Dendritic cell treated with granulocyte-macrophage colony-stimulating factor and Interleukin-4, amounts not matched to agents 40 ng/mL and 50 ng/mL, for 4 days (primary cell): ENCODE measurements around the gene SULF2.

Source experiments
- H3K27ac Mint-ChIP-seq: one replicate; pipeline ENCODE4 v1.8.0; 2022; ENCODE audit warnings: mild to moderate bottlenecking, mixed read lengths
- H3K27me3 Mint-ChIP-seq: one replicate; pipeline ENCODE4 v1.8.0; 2022; ENCODE audit warnings: mild to moderate bottlenecking, mixed read lengths
- H3K36me3 Mint-ChIP-seq: one replicate; pipeline ENCODE4 v1.8.0; 2022; ENCODE audit warnings: low read depth, mixed read lengths
- H3K4me1 Mint-ChIP-seq: one replicate; pipeline ENCODE4 v1.8.0; 2022; ENCODE audit warnings: low read depth, mixed read lengths
- H3K4me3 Mint-ChIP-seq: one replicate; pipeline ENCODE4 v1.8.0; 2022; ENCODE audit warnings: mild to moderate bottlenecking, moderate library complexity, mixed read lengths
- H3K9me3 Mint-ChIP-seq: one replicate; pipeline ENCODE4 v1.8.0; 2022; ENCODE audit warnings: mixed read lengths
- intact Hi-C: fragments of 100-400 bp; cut with micrococcal nuclease; formaldehyde crosslinking; loops from one replicate; pipeline ENCODE4 v1.15.0; 2022

Gene SULF2

GRCh38 chr20:47674686-47675085 lies 110.6 kb downstream of the SULF2 start:
- intact Hi-C loops = loop anchor here (5.0 kb wide), 1 partner anchor 948 kb away; no protein-coding TSS in a partner anchor
- Mint-ChIP-seq H3K4me1 (peaks cover 21% of the 10 kb centered on the region), H3K27me3 (no peaks in the 10 kb centered on the region), H3K4me3 (no peak overlapping the region), H3K27ac (no peak overlapping the region), H3K9me3 (no peaks in the 10 kb centered on the region), H3K36me3 (peaks cover 100% of the 10 kb centered on the region)

GRCh38 chr20:47674145-47674544 lies 111.1 kb downstream of the SULF2 start:
- Mint-ChIP-seq H3K4me3 (no peak overlapping the region), H3K36me3 (peaks cover 100% of the 10 kb centered on the region), H3K9me3 (no peaks in the 10 kb centered on the region), H3K27ac (no peak overlapping the region), H3K27me3 (no peaks in the 10 kb centered on the region), H3K4me1 (peaks cover 17% of the 10 kb centered on the region)
- intact Hi-C loops = no loop called here

- Mint-ChIP-seq H3K27ac (no peak overlapping the region), H3K4me1 (peaks cover 17% of the 10 kb centered on the region), H3K36me3 (peaks cover 100% of the 10 kb centered on the region), H3K27me3 (no peaks in the 10 kb centered on the region), H3K9me3 (no peaks in the 10 kb centered on the region), H3K4me3 (no peak overlapping the region)
- intact Hi-C loops = no loop called here
These were observed 111.7 kb downstream of the SULF2 start for GRCh38 chr20:47673671-47673955.

- H3K27me3 Mint-ChIP-seq = no peaks in the 10 kb centered on the region
- peak overlapping the region; percentile 3 for H3K27ac Mint-ChIP-seq
- H3K36me3 Mint-ChIP-seq = peaks cover 100% of the 10 kb centered on the region
- no peak overlapping the region for H3K4me3 Mint-ChIP-seq
- H3K9me3 Mint-ChIP-seq = no peaks in the 10 kb centered on the region
- peaks cover 14% of the 10 kb centered on the region for H3K4me1 Mint-ChIP-seq
- intact Hi-C loops = no loop called here
These were observed 112.2 kb downstream of the SULF2 start for GRCh38 chr20:47672886-47673670.

GRCh38 chr20:47672166-47672565 lies 113.1 kb downstream of the SULF2 start:
- Mint-ChIP-seq H3K4me3 (no peak overlapping the region), H3K4me1 (peaks cover 14% of the 10 kb centered on the region), H3K9me3 (no peaks in the 10 kb centered on the region), H3K27ac (peak overlapping the region; percentile 3), H3K27me3 (no peaks in the 10 kb centered on the region), H3K36me3 (peaks cover 100% of the 10 kb centered on the region)
- intact Hi-C loops = no loop called here

GRCh38 chr20:47670913-47671312 lies 114.4 kb downstream of the SULF2 start:
- Mint-ChIP-seq H3K27ac (peak overlapping the region; percentile 23), H3K9me3 (no peaks in the 10 kb centered on the region), H3K4me1 (peaks cover 20% of the 10 kb centered on the region), H3K4me3 (no peak overlapping the region), H3K36me3 (peaks cover 100% of the 10 kb centered on the region), H3K27me3 (no peaks in the 10 kb centered on the region)
- intact Hi-C loops = no loop called here

GRCh38 chr20:47669927-47670890 lies 115.1 kb downstream of the SULF2 start:
- no peak overlapping the region for H3K27ac Mint-ChIP-seq
- no peaks in the 10 kb centered on the region for H3K27me3 Mint-ChIP-seq
- no peak overlapping the region for H3K4me3 Mint-ChIP-seq
- peaks cover 24% of the 10 kb centered on the region for H3K4me1 Mint-ChIP-seq
- peaks cover 100% of the 10 kb centered on the region for H3K36me3 Mint-ChIP-seq
- no peaks in the 10 kb centered on the region for H3K9me3 Mint-ChIP-seq
- intact Hi-C loops = no loop called here

GRCh38 chr20:47669489-47669888 lies 115.8 kb downstream of the SULF2 start:
- Mint-ChIP-seq H3K27me3 (no peaks in the 10 kb centered on the region), H3K27ac (no peak overlapping the region), H3K36me3 (peaks cover 100% of the 10 kb centered on the region), H3K4me1 (peaks cover 30% of the 10 kb centered on the region), H3K9me3 (no peaks in the 10 kb centered on the region), H3K4me3 (no peak overlapping the region)
- intact Hi-C loops = no loop called here

GRCh38 chr20:47669152-47669425 lies 116.2 kb downstream of the SULF2 start:
- peaks cover 34% of the 10 kb centered on the region for H3K4me1 Mint-ChIP-seq
- peak overlapping the region; percentile 17 for H3K27ac Mint-ChIP-seq
- H3K4me3 Mint-ChIP-seq = no peak overlapping the region
- H3K36me3 Mint-ChIP-seq = peaks cover 100% of the 10 kb centered on the region
- H3K27me3 Mint-ChIP-seq = no peaks in the 10 kb centered on the region
- no peaks in the 10 kb centered on the region for H3K9me3 Mint-ChIP-seq
- intact Hi-C loops = no loop called here

- Mint-ChIP-seq H3K27ac (peak overlapping the region; percentile 17), H3K9me3 (no peaks in the 10 kb centered on the region), H3K4me3 (no peak overlapping the region), H3K27me3 (no peaks in the 10 kb centered on the region), H3K4me1 (peaks cover 40% of the 10 kb centered on the region), H3K36me3 (peaks cover 100% of the 10 kb centered on the region)
- intact Hi-C loops = no loop called here
These were observed 116.7 kb downstream of the SULF2 start for GRCh38 chr20:47668313-47669151.

- Mint-ChIP-seq H3K27me3 (no peaks in the 10 kb centered on the region), H3K36me3 (peaks cover 100% of the 10 kb centered on the region), H3K4me3 (no peak overlapping the region), H3K27ac (no peak overlapping the region), H3K4me1 (peaks cover 38% of the 10 kb centered on the region), H3K9me3 (no peaks in the 10 kb centered on the region)
- intact Hi-C loops = no loop called here
These were observed 117.6 kb downstream of the SULF2 start for GRCh38 chr20:47667531-47668312.

GRCh38 chr20:47667086-47667485 lies 118.2 kb downstream of the SULF2 start:
- Mint-ChIP-seq H3K27me3 (no peaks in the 10 kb centered on the region), H3K27ac (no peak overlapping the region), H3K4me1 (peaks cover 34% of the 10 kb centered on the region), H3K4me3 (no peak overlapping the region), H3K36me3 (peaks cover 100% of the 10 kb centered on the region), H3K9me3 (no peaks in the 10 kb centered on the region)
- intact Hi-C loops = no loop called here

- H3K4me3 Mint-ChIP-seq = no peak overlapping the region
- peaks cover 34% of the 10 kb centered on the region for H3K4me1 Mint-ChIP-seq
- H3K9me3 Mint-ChIP-seq = no peaks in the 10 kb centered on the region
- H3K36me3 Mint-ChIP-seq = peaks cover 100% of the 10 kb centered on the region
- intact Hi-C loops = no loop called here
- no peaks in the 10 kb centered on the region for H3K27me3 Mint-ChIP-seq
- H3K27ac Mint-ChIP-seq = no peak overlapping the region
These were observed 119.0 kb downstream of the SULF2 start for GRCh38 chr20:47666304-47666703.
